Peyer's patch (tissue), 4 donors: ENCODE data around the gene GRIK3. TPM values are rescaled to one million over a fixed set of nuclear protein-coding genes. Genes with fewer than 3 reads are reported as not detected.

ENCODE experiments used
- DNase-seq, 3 donors: peaks; one replicate each; pipeline ENCODE4 v3.0.0-alpha.2; 2017 to 2019
- H3K27ac ChIP-seq, 4 donors: fragments of 200-600 bp; sonication (generic); one replicate each; pipeline ENCODE4 v1.5.1; 2016 to 2019
- H3K27me3 ChIP-seq, 2 donors: fragments of 200-600 bp; sonication (generic); one replicate each; pipeline ENCODE4 v1.5.1; 2019
- H3K36me3 ChIP-seq, 3 donors: fragments of 200-600 bp; sonication (generic); one replicate each; pipeline ENCODE4 v1.5.1; 2016 to 2019
- H3K4me1 ChIP-seq, 4 donors: fragments of 200-600 bp; sonication (generic); one replicate each; pipeline ENCODE4 v1.5.1; 2016 to 2019
- H3K4me3 ChIP-seq, 4 donors: fragments of 200-600 bp; sonication (generic); 1 replicate in 3 of 4; 2 replicates in 1 of 4; pipeline ENCODE4 v1.5.1; 2016 to 2019; ENCODE audit warnings: mild to moderate bottlenecking in 1 of 4
- H3K9me3 ChIP-seq, 4 donors: fragments of 200-600 bp; sonication (generic); one replicate each; pipeline ENCODE4 v1.5.1; 2016 to 2019; ENCODE audit warnings: mild to moderate bottlenecking in 1 of 4
- CTCF ChIP-seq, 6 experiments: fragments of 450-650 bp in 4 of 6; fragments of 200-600 bp in 2 of 6; sonication (generic) in 1 of 6; IDR thresholded peaks; one replicate each; pipeline ENCODE4 v1.5.1; 2017 to 2019; ENCODE audit warnings: antibody characterized with exemption in 6 of 6, mild to moderate bottlenecking in 3 of 6, moderate library complexity in 1 of 6
- POLR2A ChIP-seq, 2 donors: fragments of 450-650 bp; IDR thresholded peaks; one replicate each; pipeline ENCODE4 v1.5.1; 2017; ENCODE audit warnings: antibody characterized with exemption in 2 of 2, mild to moderate bottlenecking in 2 of 2, moderate library complexity in 2 of 2
- total RNA-seq, 4 donors: library from RNA; depleted of rRNA; stranded (reverse); fragments of >200 nt; gene quantifications; one replicate each; pipeline ENCODE4 v1.1.0, GENCODE V29; 2016

The GRIK3 gene
- total RNA-seq, 4 donors from 2014 or later, result 0.18 to 0.83 (median 0.62) TPM

GRCh38 chr1:36988741-36989193 is 45.5 kb downstream of the GRIK3 start:
- DNase-seq, result no peak
- no peak overlapping the region for H3K27ac ChIP-seq
- H3K36me3 ChIP-seq, result no peaks in the 10 kb centered on the region
- H3K9me3 ChIP-seq, result no peaks in the 10 kb centered on the region
- no peak for TF ChIP-seq POLR2A (IDR thresholded peaks at IDR 0.05)
- H3K27me3 ChIP-seq, result no peaks in the 10 kb centered on the region
- H3K4me1 ChIP-seq, result no peaks in the 10 kb centered on the region
- H3K4me3 ChIP-seq, result no peak overlapping the region

- Histone ChIP-seq H3K36me3 (no peaks in the 10 kb centered on the region), H3K4me3 (no peak overlapping the region), H3K4me1 (no peaks in the 10 kb centered on the region), H3K27me3 (no peaks in the 10 kb centered on the region), H3K27ac (no peak overlapping the region), H3K9me3 (no peaks in the 10 kb centered on the region)
- no peak for TF ChIP-seq CTCF (IDR thresholded peaks at IDR 0.05)
- DNase-seq, result no peak
These were observed 46.0 kb downstream of the GRIK3 start for GRCh38 chr1:36988321-36988720.

GRCh38 chr1:36987276-36987675 is 47.0 kb downstream of the GRIK3 start:
- no peak for DNase-seq
- H3K4me1 ChIP-seq, result no peaks in the 10 kb centered on the region
- no peaks in the 10 kb centered on the region for H3K9me3 ChIP-seq
- no peaks in the 10 kb centered on the region for H3K36me3 ChIP-seq
- H3K27ac ChIP-seq, result no peak overlapping the region
- no peaks in the 10 kb centered on the region for H3K27me3 ChIP-seq
- no peak overlapping the region for H3K4me3 ChIP-seq
- TF ChIP-seq CTCF (IDR thresholded peaks at IDR 0.05) (no peak), POLR2A (IDR thresholded peaks at IDR 0.05) (no peak)

- no peaks in the 10 kb centered on the region for H3K4me1 ChIP-seq
- H3K4me3 ChIP-seq, result no peak overlapping the region
- no peak for DNase-seq
- no peaks in the 10 kb centered on the region for H3K9me3 ChIP-seq
- H3K36me3 ChIP-seq, result no peaks in the 10 kb centered on the region
- no peaks in the 10 kb centered on the region for H3K27me3 ChIP-seq
- H3K27ac ChIP-seq, result no peak overlapping the region
- no peak for TF ChIP-seq CTCF (IDR thresholded peaks at IDR 0.05)
- TF ChIP-seq POLR2A (IDR thresholded peaks at IDR 0.05), result no peak
These were observed 47.9 kb downstream of the GRIK3 start for GRCh38 chr1:36986241-36986985.

GRCh38 chr1:36984675-36985074 is 49.6 kb downstream of the GRIK3 start:
- Histone ChIP-seq H3K36me3 (no peaks in the 10 kb centered on the region), H3K4me1 (no peaks in the 10 kb centered on the region), H3K4me3 (no peak overlapping the region), H3K9me3 (no peaks in the 10 kb centered on the region), H3K27me3 (no peaks in the 10 kb centered on the region), H3K27ac (no peak overlapping the region)
- no peak for DNase-seq
- TF ChIP-seq POLR2A (IDR thresholded peaks at IDR 0.05) (no peak), CTCF (IDR thresholded peaks at IDR 0.05) (no peak)

- no peak overlapping the region for H3K4me3 ChIP-seq
- TF ChIP-seq CTCF (IDR thresholded peaks at IDR 0.05) (no peak), POLR2A (IDR thresholded peaks at IDR 0.05) (no peak)
- H3K36me3 ChIP-seq, result no peaks in the 10 kb centered on the region
- no peaks in the 10 kb centered on the region for H3K27me3 ChIP-seq
- H3K27ac ChIP-seq, result no peak overlapping the region
- no peak for DNase-seq
- H3K4me1 ChIP-seq, result no peaks in the 10 kb centered on the region
- H3K9me3 ChIP-seq, result no peaks in the 10 kb centered on the region
These were observed 50.3 kb downstream of the GRIK3 start for GRCh38 chr1:36984026-36984425.
